Endodermal cell (in vitro differentiated cells): Measurements from ENCODE around the gene FXN. TPM values are rescaled to one million over a fixed set of nuclear protein-coding genes. Genes with fewer than 3 reads are reported as not detected.

ENCODE experiments used
- DNase-seq: peaks from one replicate; pipeline ENCODE4 v3.0.0-alpha.2; 2017
- H3K27ac ChIP-seq: 2 replicates; pipeline ENCODE4 v1.5.1; 2013; ENCODE audit warnings: mild to moderate bottlenecking, low read depth, low read length, moderate library complexity
- H3K27me3 ChIP-seq: 2 replicates; pipeline ENCODE4 v1.6.1; 2013; ENCODE audit warnings: mild to moderate bottlenecking, low read length, moderate library complexity; ENCODE audit not compliant: insufficient read depth, control insufficient read depth, poor library complexity, severe bottlenecking
- H3K36me3 ChIP-seq: 2 replicates; pipeline ENCODE4 v1.7.0; 2013; ENCODE audit warnings: mild to moderate bottlenecking, low read length, moderate library complexity; ENCODE audit not compliant: control insufficient read depth, insufficient read depth
- H3K4me1 ChIP-seq: one replicate; pipeline ENCODE4 v1.7.0; 2013; ENCODE audit warnings: low read length; ENCODE audit not compliant: control insufficient read depth, insufficient read depth
- H3K4me3 ChIP-seq: 2 replicates; pipeline ENCODE4 v1.5.1; 2013; ENCODE audit warnings: mild to moderate bottlenecking, low read length, moderate library complexity
- H3K9ac ChIP-seq: 2 replicates; pipeline ENCODE4 v1.6.1; 2013; ENCODE audit warnings: mild to moderate bottlenecking, low read length, moderate library complexity; ENCODE audit not compliant: poor library complexity, severe bottlenecking; ENCODE audit errors: extremely low read depth
- H3K9me3 ChIP-seq: 2 replicates; pipeline ENCODE4 v1.6.1; 2013; ENCODE audit warnings: mild to moderate bottlenecking, low read length, moderate library complexity; ENCODE audit not compliant: control insufficient read depth
- H3K27ac Mint-ChIP-seq: 2 replicates; pipeline ENCODE4 v1.8.0; 2020; ENCODE audit warnings: mixed read lengths
- H3K27me3 Mint-ChIP-seq: 2 replicates; pipeline ENCODE4 v1.8.0; 2021; ENCODE audit warnings: mild to moderate bottlenecking, mixed read lengths; ENCODE audit not compliant: insufficient read depth
- H3K36me3 Mint-ChIP-seq: 2 replicates; pipeline ENCODE4 v1.8.0; 2020; ENCODE audit warnings: low read depth, mixed read lengths
- H3K4me1 Mint-ChIP-seq: 2 replicates; pipeline ENCODE4 v1.8.0; 2020; ENCODE audit warnings: mixed read lengths
- H3K4me3 Mint-ChIP-seq: 2 replicates; pipeline ENCODE4 v1.8.0; 2020; ENCODE audit warnings: mild to moderate bottlenecking, moderate library complexity, mixed read lengths
- H3K9me3 Mint-ChIP-seq: 2 replicates; pipeline ENCODE4 v1.8.0; 2020; ENCODE audit warnings: mild to moderate bottlenecking, mixed read lengths
- CTCF ChIP-seq: fragments of 200-600 bp; sonication (generic); conservative IDR thresholded peaks from 2 replicates; pipeline ENCODE4 v1.5.0; 2021; ENCODE audit warnings: antibody characterized with exemption, mild to moderate bottlenecking
- WGBS, 2 experiments: methylation state at CpG; one replicate each; pipeline versions ENCODE4 v1.1.5 to v1.1.7; 2013; ENCODE audit warnings: missing lambda C conversion rate in 2 of 2, mixed read lengths in 1 of 2; ENCODE audit not compliant: insufficient coverage in 1 of 2, insufficient read length in 1 of 2; 5-methylcytosine and 5-hydroxymethylcytosine counted together
- total RNA-seq, 2 donors: library from RNA; stranded (reverse); fragmentation: NEBNext Ultra II Directional in 1 of 2; extraction: Animal tissue kit (Norgen Biotek cat#: 25700) in 1 of 2; gene quantifications; 2 replicates in 1 of 2; 3 replicates in 1 of 2; pipeline ENCODE4 v1.2.1, GENCODE V29; 2021

FXN gene
- total RNA-seq, 2 donors from 2014 or later = 33.0 to 34.1 TPM

GRCh38 chr9:69140123-69140735 is 104.7 kb downstream of the FXN start:
- H3K27ac ChIP-seq = no peak overlapping the region
- H3K36me3 Mint-ChIP-seq = peaks cover 4% of the 10 kb centered on the region
- TF ChIP-seq CTCF = no peak
- no peaks in the 10 kb centered on the region for H3K36me3 ChIP-seq
- no peaks in the 10 kb centered on the region for H3K9me3 ChIP-seq
- no peak overlapping the region for H3K4me3 ChIP-seq
- H3K4me1 ChIP-seq = no peaks in the 10 kb centered on the region
- H3K27me3 ChIP-seq = no peaks in the 10 kb centered on the region
- 93 to 100% methylated on average over 2 to 5 of the region's 5 CpGs for WGBS, 2 experiments
- peaks cover 4% of the 10 kb centered on the region for H3K4me1 Mint-ChIP-seq
- peak; percentile 27 for DNase-seq
- H3K27me3 Mint-ChIP-seq = no peaks in the 10 kb centered on the region
- no peak overlapping the region for H3K9ac ChIP-seq
- H3K4me3 Mint-ChIP-seq = no peak overlapping the region
- H3K27ac Mint-ChIP-seq = no peak overlapping the region
- H3K9me3 Mint-ChIP-seq = no peaks in the 10 kb centered on the region

- H3K27me3 Mint-ChIP-seq = no peaks in the 10 kb centered on the region
- no peak overlapping the region for H3K4me3 Mint-ChIP-seq
- H3K27ac Mint-ChIP-seq = no peak overlapping the region
- no peak overlapping the region for H3K9ac ChIP-seq
- no peaks in the 10 kb centered on the region for H3K36me3 ChIP-seq
- no peaks in the 10 kb centered on the region for H3K4me1 Mint-ChIP-seq
- TF ChIP-seq CTCF = no peak
- H3K9me3 Mint-ChIP-seq = no peaks in the 10 kb centered on the region
- H3K9me3 ChIP-seq = no peaks in the 10 kb centered on the region
- no peak overlapping the region for H3K4me3 ChIP-seq
- 93 to 96% methylated on average over 4 to 5 of the region's 5 CpGs for WGBS, 2 experiments
- peaks cover 4% of the 10 kb centered on the region for H3K36me3 Mint-ChIP-seq
- H3K27ac ChIP-seq = no peak overlapping the region
- no peaks in the 10 kb centered on the region for H3K27me3 ChIP-seq
- H3K4me1 ChIP-seq = no peaks in the 10 kb centered on the region
- DNase-seq = peak; percentile 34
Observed at GRCh38 chr9:69141851-69142250, 106.3 kb downstream of the FXN start.

GRCh38 chr9:69143291-69143690 is 107.7 kb downstream of the FXN start:
- Histone ChIP-seq H3K9ac (no peak overlapping the region), H3K27ac (no peak overlapping the region), H3K9me3 (no peaks in the 10 kb centered on the region), H3K27me3 (no peaks in the 10 kb centered on the region), H3K4me3 (no peak overlapping the region), H3K4me1 (no peaks in the 10 kb centered on the region), H3K36me3 (no peaks in the 10 kb centered on the region)
- no peak for TF ChIP-seq CTCF
- DNase-seq = no peak
- Mint-ChIP-seq H3K27me3 (no peaks in the 10 kb centered on the region), H3K9me3 (no peaks in the 10 kb centered on the region), H3K4me1 (no peaks in the 10 kb centered on the region), H3K27ac (no peak overlapping the region), H3K36me3 (peaks cover 4% of the 10 kb centered on the region), H3K4me3 (no peak overlapping the region)
- WGBS, 2 experiments = 94 to 100% methylated on average over 1 of the region's 1 CpG
